GM12878 (cell line): ENCODE measurements around the gene GIPC1. TPM values are rescaled to one million over a fixed set of nuclear protein-coding genes. Genes with fewer than 3 reads are reported as not detected.

Source experiments
- ATAC-seq: fragments of 200-7000 bp; cut with Tn5 transposase; 3 replicates; pipeline ENCODE4 v1.9.1; 2020; ENCODE audit warnings: mild to moderate bottlenecking, moderate library complexity
- BruUV-seq: library from RNA; stranded (reverse); fragments of 400-500 nt; replicated peaks from 2 replicates; lab custom pipeline; 2021; lab: Mats Ljungman, UMichigan
- CTCF ChIA-PET: fragments of 300-600 bp; sonication (Branson Sonifier 250); formaldehyde crosslinking; extraction: SDS; loops from one replicate; lab custom pipeline; 2021; ENCODE audit warnings: inconsistent platforms; lab: Yijun Ruan, JAX
- POLR2A ChIA-PET: fragments of 350-600 bp; formaldehyde crosslinking; extraction: SDS; loops from one replicate; lab custom pipeline; 2021; ENCODE audit warnings: inconsistent platforms; lab: Charles Lee
- RAD21 ChIA-PET: fragments of 300-600 bp; sonication (Branson Sonifier 250); formaldehyde crosslinking; loops from one replicate; lab custom pipeline; 2023; ENCODE audit warnings: antibody characterized with exemption; ENCODE audit not compliant: unreplicated experiment; lab: Charles Lee
- SMC1A ChIA-PET: fragments of 300-600 bp; sonication (Branson Sonifier 250); formaldehyde crosslinking; loops from one replicate; lab custom pipeline; 2023; ENCODE audit not compliant: unreplicated experiment, uncharacterized antibody; lab: Charles Lee
- DNase-seq: peaks from one replicate; pipeline ENCODE4 v3.0.0-alpha.2; 2011; ENCODE audit warnings: low read depth, low spot score
- FAIRE-seq: peaks from 3 replicates; lab custom pipeline; 2011; peaks lifted over from hg19 to GRCh38; lab: Jason Lieb, UNC
- H2AFZ ChIP-seq: 2 replicates; pipeline ENCODE4 v1.6.0; 2011; ENCODE audit warnings: low read depth, low read length, control low read depth; ENCODE audit not compliant: control insufficient read depth
- H3K27ac ChIP-seq: 2 replicates; pipeline ENCODE4 v1.5.1; 2011; ENCODE audit warnings: control low read depth; ENCODE audit not compliant: control insufficient read depth, insufficient read depth
- H3K27me3 ChIP-seq, 2 experiments: replicated peaks in 1 of 2; 2 replicates each; pipeline versions ENCODE4 v1.6.0 to v1.6.1; 2011; ENCODE audit warnings: low read length in 1 of 2; ENCODE audit not compliant: control insufficient read depth in 2 of 2, insufficient read depth in 2 of 2
- H3K36me3 ChIP-seq, 2 experiments: 2 replicates each; pipeline ENCODE4 v1.5.1; 2011; ENCODE audit warnings: low read length in 1 of 2; ENCODE audit not compliant: control insufficient read depth in 2 of 2, insufficient read depth in 2 of 2
- H3K4me1 ChIP-seq: 2 replicates; pipeline ENCODE4 v1.6.1; 2011; ENCODE audit warnings: mild to moderate bottlenecking, low read length, moderate library complexity, mixed read lengths; ENCODE audit not compliant: control insufficient read depth, insufficient read depth
- H3K4me2 ChIP-seq: 2 replicates; pipeline ENCODE4 v1.6.0; 2011; ENCODE audit warnings: control low read depth; ENCODE audit not compliant: control insufficient read depth, insufficient read depth
- H3K4me3 ChIP-seq: fragments of 200-600 bp; sonication (generic); 2 replicates; pipeline ENCODE4 v1.5.1; 2016
- H3K79me2 ChIP-seq: 2 replicates; pipeline ENCODE4 v1.6.0; 2011; ENCODE audit warnings: low read length; ENCODE audit not compliant: control insufficient read depth, insufficient read depth
- H3K9ac ChIP-seq: 2 replicates; pipeline ENCODE4 v1.8.0; 2011; ENCODE audit warnings: low read length, control low read depth, mixed read lengths; ENCODE audit not compliant: control insufficient read depth, insufficient read depth
- H3K9me3 ChIP-seq: replicated peaks from 3 replicates; pipeline ENCODE4 v1.5.1; 2011; ENCODE audit warnings: mild to moderate bottlenecking, low read length; ENCODE audit not compliant: control insufficient read depth, insufficient read depth
- H4K20me1 ChIP-seq: 2 replicates; pipeline ENCODE4 v1.6.0; 2011; ENCODE audit not compliant: control insufficient read depth, insufficient read depth
- BACH1 ChIP-seq: fragments of 450-650 bp; IDR thresholded peaks from 2 replicates; pipeline ENCODE4 v1.6.1; 2017; ENCODE audit warnings: mild to moderate bottlenecking, borderline replicate concordance
- CBX5 ChIP-seq: sonication (generic); IDR thresholded peaks from 2 replicates; pipeline ENCODE4 v1.6.1; 2016; ENCODE audit warnings: low read depth, moderate library complexity, mild to moderate bottlenecking, inconsistent platforms
- HDGF ChIP-seq: fragments of 450-650 bp; IDR thresholded peaks from 2 replicates; pipeline ENCODE4 v1.6.1; 2016; ENCODE audit warnings: antibody characterized with exemption
- RAD51 ChIP-seq: fragments of 450-650 bp; IDR thresholded peaks from 2 replicates; pipeline ENCODE4 v1.6.1; 2016; ENCODE audit warnings: moderate library complexity, mild to moderate bottlenecking, inconsistent platforms
- SUPT20H ChIP-seq: IDR thresholded peaks from 2 replicates; pipeline ENCODE4 v1.6.1; 2011; ENCODE audit warnings: low read depth, mild to moderate bottlenecking, low read length, moderate library complexity, borderline replicate concordance; ENCODE audit not compliant: control insufficient read depth
- WGBS: methylation state at CpG from one replicate; pipeline ENCODE4 v1.1.6; 2016; ENCODE audit warnings: low lambda C conversion rate; ENCODE audit not compliant: insufficient replicate concordance, insufficient coverage; ENCODE audit errors: missing lambda C conversion rate; 5-methylcytosine and 5-hydroxymethylcytosine counted together
- in situ Hi-C: fragments of 300-500 bp; cut with MboI; formaldehyde crosslinking; loops from 9 replicates; pipeline ENCODE4 v1.14.3; 2018; ENCODE audit warnings: mixed read lengths
- intact Hi-C: fragments of 100-400 bp; cut with micrococcal nuclease; formaldehyde crosslinking; loops from one replicate; pipeline ENCODE4 v1.14.2; 2022; ENCODE audit not compliant: unreplicated experiment
- polyA plus RNA-seq, 11 experiments: library from polyadenylated mRNA; depleted of rRNA in 4 of 11; unstranded in 6 of 11; stranded (reverse) in 5 of 11; fragments of >200 nt; fragmentation: Nextera tagmentation in 4 of 11; fragmentation: Illumina TruSeq in 1 of 11; extraction: Ambion mirVana in 4 of 11; extraction: Trizol in 1 of 11; gene quantifications; 1 replicate in 1 of 11; 2 replicates in 10 of 11; pipeline versions ENCODE4 v1.2.1 to v1.2.3, GENCODE V29; 2011 to 2016; ENCODE audit warnings: inconsistent platforms in 2 of 11, missing spikeins in 2 of 11, low read depth in 1 of 11
- total RNA-seq, 4 experiments: library from RNA; depleted of rRNA in 3 of 4; stranded (reverse); fragments of >200 nt in 3 of 4; fragmentation: Illumina TruSeq in 1 of 4; extraction: Trizol in 1 of 4; gene quantifications; 2 replicates each; pipeline versions ENCODE4 v1.2.1 to v1.2.3, GENCODE V29; 2013 to 2021
- TF ChIP-seq, protein P1 (sequence below): IDR thresholded peaks from 2 replicates; pipeline ENCODE4 v1.6.1; 2012; ENCODE audit warnings: improper control_type of control experiment, low read depth, low read length; ENCODE audit not compliant: insufficient replicate concordance

Gene GIPC1
- total and polyA plus RNA-seq, 10 of the 15 experiments (the other 5 are each of a cell fraction or from before 2014, with no cell fraction given), result 0.47 to 24.1 (median 13.6) TPM

DNA sequence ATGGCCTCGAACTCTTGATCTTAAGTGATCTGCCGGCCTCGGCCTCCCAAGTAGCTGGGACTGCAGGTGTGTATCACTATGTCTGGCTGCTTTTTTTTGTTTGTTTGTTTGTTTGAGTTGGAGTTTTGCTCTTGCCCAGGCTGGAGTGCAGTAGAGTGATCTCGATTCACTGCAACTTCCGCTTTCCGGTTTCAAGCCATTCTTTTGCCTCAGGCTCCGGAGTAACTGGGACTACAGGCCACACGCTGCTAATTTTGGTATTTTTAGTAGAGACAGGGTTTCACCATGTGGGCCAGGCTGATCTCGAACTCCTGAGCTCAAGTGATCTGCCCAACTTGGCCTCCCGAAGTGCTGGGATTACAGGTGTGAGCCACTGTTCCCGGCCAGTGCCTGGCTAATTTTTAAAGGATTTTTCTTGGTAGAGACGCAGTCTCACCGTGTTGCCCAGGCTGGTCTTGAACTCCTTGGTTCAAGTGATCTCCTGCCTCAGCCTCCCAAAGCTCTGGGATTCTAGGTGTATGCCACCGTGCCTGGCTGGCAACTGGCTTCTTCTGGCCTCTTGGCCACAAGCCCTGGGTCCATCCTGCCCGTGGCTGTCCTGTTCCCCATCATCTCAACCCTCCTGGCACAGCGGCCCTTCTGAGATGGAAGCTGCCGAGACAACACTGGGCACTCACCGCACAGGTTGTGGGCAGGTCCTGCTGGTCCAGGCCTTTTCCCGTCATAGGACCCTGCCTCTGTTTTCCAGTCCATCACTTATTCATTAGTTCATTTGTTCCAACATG lies 45.0 kb upstream of the GIPC1 start:
- no peak overlapping the region for H3K27ac ChIP-seq
- DNase-seq (no peak), ATAC-seq (no peak), FAIRE-seq (no peak)
- H3K4me2 ChIP-seq, result no peak overlapping the region
- peaks cover 1% of the 10 kb centered on the region for H3K79me2 ChIP-seq
- ChIA-PET POLR2A (no interaction called here), SMC1A (no interaction called here), CTCF (interaction anchor here (0.6 kb wide), 1 partner anchor 60 kb away, joined by 3 read pairs; no protein-coding TSS in a partner anchor), RAD21 (no interaction called here)
- no peaks in the 10 kb centered on the region for H3K27me3 ChIP-seq
- TF ChIP-seq BACH1, result no peak
- no peaks in the 10 kb centered on the region for H4K20me1 ChIP-seq
- WGBS, result 98% methylated on average over 19 of the region's 19 CpGs
- intact Hi-C loops (no loop called here), in situ Hi-C loops (no loop called here)
- H3K4me1 ChIP-seq, result no peaks in the 10 kb centered on the region
- no peak overlapping the region for H3K4me3 ChIP-seq
- no peak overlapping the region for H2AFZ ChIP-seq
- no peaks in the 10 kb centered on the region; a peak in 2 of 4 replicates for H3K36me3 ChIP-seq
- H3K9me3 ChIP-seq, result no peaks in the 10 kb centered on the region
- H3K9ac ChIP-seq, result no peak overlapping the region
- BruUV-seq, result no TSS peak

DNA sequence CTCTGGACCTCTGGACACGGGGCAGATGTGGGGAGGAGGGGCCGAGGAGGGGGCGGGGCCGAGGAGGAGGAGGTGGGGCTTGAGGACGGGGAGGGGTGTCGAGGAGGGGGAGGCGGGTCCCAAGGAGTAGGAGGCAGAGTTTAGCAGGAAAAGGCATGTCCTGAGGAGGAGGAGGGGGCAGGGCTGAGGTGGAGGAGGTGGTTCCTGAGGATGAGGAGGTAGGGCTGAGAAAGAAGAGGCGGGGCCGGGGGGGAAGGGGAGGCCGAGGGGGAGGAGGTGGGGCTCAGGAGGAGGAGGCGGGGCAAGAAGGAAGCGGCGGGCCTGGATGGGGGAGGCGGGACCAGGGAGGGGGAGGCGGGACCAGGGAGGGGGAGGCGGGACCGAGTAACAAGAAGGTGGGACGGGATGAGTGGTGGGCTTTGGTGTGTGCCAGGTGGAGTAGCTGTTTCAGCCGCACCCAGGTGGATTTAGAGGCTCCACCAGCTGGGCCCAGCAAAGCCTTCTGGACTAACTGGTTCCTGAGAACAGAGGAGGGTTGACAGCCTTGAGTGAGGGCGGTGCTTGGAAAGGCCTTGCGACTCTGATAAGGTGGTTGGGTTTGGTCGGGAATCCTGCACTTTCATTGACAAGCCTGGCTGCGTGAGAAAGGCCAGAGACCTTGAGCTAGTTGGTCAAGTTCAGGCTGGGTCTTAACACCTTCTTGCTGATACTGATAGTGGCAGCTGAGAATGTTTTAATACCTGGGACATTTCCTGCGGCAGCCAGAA lies 41.2 kb upstream of the GIPC1 start:
- POLR2A ChIA-PET, result interaction anchor here (0.5 kb wide), 1 partner anchor 241 kb away, joined by 5 read pairs; no protein-coding TSS in a partner anchor
- H3K27me3 ChIP-seq, result no peaks in the 10 kb centered on the region
- TF ChIP-seq BACH1, result no peak
- no peak for TF ChIP-seq HDGF
- TF ChIP-seq RAD51, result no peak
- no peak for TF ChIP-seq CBX5
- no peak for TF ChIP-seq SUPT20H
- TF ChIP-seq, protein P1, sequence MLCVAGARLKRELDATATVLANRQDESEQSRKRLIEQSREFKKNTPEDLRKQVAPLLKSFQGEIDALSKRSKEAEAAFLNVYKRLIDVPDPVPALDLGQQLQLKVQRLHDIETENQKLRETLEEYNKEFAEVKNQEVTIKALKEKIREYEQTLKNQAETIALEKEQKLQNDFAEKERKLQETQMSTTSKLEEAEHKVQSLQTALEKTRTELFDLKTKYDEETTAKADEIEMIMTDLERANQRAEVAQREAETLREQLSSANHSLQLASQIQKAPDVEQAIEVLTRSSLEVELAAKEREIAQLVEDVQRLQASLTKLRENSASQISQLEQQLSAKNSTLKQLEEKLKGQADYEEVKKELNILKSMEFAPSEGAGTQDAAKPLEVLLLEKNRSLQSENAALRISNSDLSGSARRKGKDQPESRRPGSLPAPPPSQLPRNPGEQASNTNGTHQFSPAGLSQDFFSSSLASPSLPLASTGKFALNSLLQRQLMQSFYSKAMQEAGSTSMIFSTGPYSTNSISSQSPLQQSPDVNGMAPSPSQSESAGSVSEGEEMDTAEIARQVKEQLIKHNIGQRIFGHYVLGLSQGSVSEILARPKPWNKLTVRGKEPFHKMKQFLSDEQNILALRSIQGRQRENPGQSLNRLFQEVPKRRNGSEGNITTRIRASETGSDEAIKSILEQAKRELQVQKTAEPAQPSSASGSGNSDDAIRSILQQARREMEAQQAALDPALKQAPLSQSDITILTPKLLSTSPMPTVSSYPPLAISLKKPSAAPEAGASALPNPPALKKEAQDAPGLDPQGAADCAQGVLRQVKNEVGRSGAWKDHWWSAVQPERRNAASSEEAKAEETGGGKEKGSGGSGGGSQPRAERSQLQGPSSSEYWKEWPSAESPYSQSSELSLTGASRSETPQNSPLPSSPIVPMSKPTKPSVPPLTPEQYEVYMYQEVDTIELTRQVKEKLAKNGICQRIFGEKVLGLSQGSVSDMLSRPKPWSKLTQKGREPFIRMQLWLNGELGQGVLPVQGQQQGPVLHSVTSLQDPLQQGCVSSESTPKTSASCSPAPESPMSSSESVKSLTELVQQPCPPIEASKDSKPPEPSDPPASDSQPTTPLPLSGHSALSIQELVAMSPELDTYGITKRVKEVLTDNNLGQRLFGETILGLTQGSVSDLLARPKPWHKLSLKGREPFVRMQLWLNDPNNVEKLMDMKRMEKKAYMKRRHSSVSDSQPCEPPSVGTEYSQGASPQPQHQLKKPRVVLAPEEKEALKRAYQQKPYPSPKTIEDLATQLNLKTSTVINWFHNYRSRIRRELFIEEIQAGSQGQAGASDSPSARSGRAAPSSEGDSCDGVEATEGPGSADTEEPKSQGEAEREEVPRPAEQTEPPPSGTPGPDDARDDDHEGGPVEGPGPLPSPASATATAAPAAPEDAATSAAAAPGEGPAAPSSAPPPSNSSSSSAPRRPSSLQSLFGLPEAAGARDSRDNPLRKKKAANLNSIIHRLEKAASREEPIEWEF, result no peak
- RAD21 ChIA-PET, result no interaction called here
- intact Hi-C loops, result no loop called here
- WGBS, result 70% methylated on average over 6 of the region's 24 CpGs
- no TSS peak for BruUV-seq
- no peaks in the 10 kb centered on the region for H3K9me3 ChIP-seq
- H3K27ac ChIP-seq, result no peak overlapping the region
- no peaks in the 10 kb centered on the region for H3K4me1 ChIP-seq
- no peaks in the 10 kb centered on the region for H4K20me1 ChIP-seq
- H3K9ac ChIP-seq, result no peak overlapping the region
- no peak overlapping the region for H3K4me3 ChIP-seq
- CTCF ChIA-PET, result interaction anchor here (0.6 to 2.3 kb wide), 3 partner anchors 20 to 564 kb away, joined by 3 to 7 read pairs (median 3); no protein-coding TSS in a partner anchor
- DNase-seq (no peak), FAIRE-seq (no peak), ATAC-seq (peak; percentile 85)
- H3K36me3 ChIP-seq, result peaks cover 0 to 5% of the 10 kb centered on the region in 2 experiments; a peak in 1 of 4 replicates
- H3K79me2 ChIP-seq, result peaks cover 1% of the 10 kb centered on the region
- H2AFZ ChIP-seq, result no peak overlapping the region
- H3K4me2 ChIP-seq, result no peak overlapping the region
- SMC1A ChIA-PET, result no interaction called here
- in situ Hi-C loops, result no loop called here
